HepG2 (cell line): ENCODE data around the gene TTC8. TPM values are rescaled to one million over a fixed set of nuclear protein-coding genes. Genes with fewer than 3 reads are reported as not detected.

Experiments
- ATAC-seq: fragments of 200-7000 bp; cut with Tn5 transposase; 3 replicates; pipeline ENCODE4 v1.9.1; 2020; ENCODE audit warnings: mild to moderate bottlenecking, moderate library complexity
- BruUV-seq: library from RNA; stranded (reverse); fragments of 400-500 nt; replicated peaks from 2 replicates; lab custom pipeline; 2021; lab: Mats Ljungman, UMichigan
- CTCF ChIA-PET: fragments of 300-600 bp; formaldehyde crosslinking; extraction: SDS; loops from one replicate; lab custom pipeline; 2021; ENCODE audit warnings: low total read pairs, inconsistent platforms, low intra/inter-chr PET ratio; lab: Yijun Ruan, JAX
- POLR2A ChIA-PET: fragments of 350-600 bp; sonication (Branson Sonifier 250); formaldehyde crosslinking; loops from one replicate; lab custom pipeline; 2020; ENCODE audit warnings: antibody characterized with exemption, inconsistent platforms; lab: Yijun Ruan, JAX
- DNase-seq: peaks from one replicate; pipeline ENCODE4 v3.0.0-alpha.2; 2015; ENCODE audit warnings: low spot score
- FAIRE-seq: peaks from 3 replicates; lab custom pipeline; 2011; peaks lifted over from hg19 to GRCh38; lab: Jason Lieb, UNC
- H2AFZ ChIP-seq: one replicate; pipeline ENCODE4 v1.6.1; 2011; ENCODE audit warnings: low read length, inconsistent platforms
- H3K27ac ChIP-seq: fragments of 300-600 bp; 3 replicates; pipeline ENCODE4 v1.8.0; 2011; ENCODE audit warnings: mixed run types, mild to moderate bottlenecking, mixed read lengths, low read length, inconsistent platforms; ENCODE audit not compliant: insufficient read depth; ENCODE audit errors: extremely low read length
- H3K27me3 ChIP-seq, 2 experiments: fragments of 200-600 bp in 1 of 2; 2 replicates in 1 of 2; 3 replicates in 1 of 2; pipeline versions ENCODE4 v1.6.0 to v1.8.0; 2011; ENCODE audit warnings: low read length in 2 of 2, mild to moderate bottlenecking in 2 of 2, moderate library complexity in 2 of 2, inconsistent platforms in 1 of 2; ENCODE audit not compliant: insufficient read depth in 2 of 2, control insufficient read depth in 1 of 2
- H3K36me3 ChIP-seq, 2 experiments: fragments of 200-600 bp in 1 of 2; replicated peaks in 1 of 2; 2 replicates in 1 of 2; 3 replicates in 1 of 2; pipeline versions ENCODE4 v1.5.1 to v1.8.0; 2011; ENCODE audit warnings: low read length in 2 of 2, inconsistent platforms in 1 of 2; ENCODE audit not compliant: insufficient read depth in 2 of 2, control insufficient read depth in 1 of 2
- H3K4me1 ChIP-seq: 2 replicates; pipeline ENCODE4 v1.5.1; 2012; ENCODE audit warnings: low read length, inconsistent platforms; ENCODE audit not compliant: insufficient read depth
- H3K4me2 ChIP-seq: 2 replicates; pipeline ENCODE4 v1.6.0; 2011; ENCODE audit warnings: low read depth, low read length, inconsistent platforms
- H3K4me3 ChIP-seq, 3 experiments: fragments of 200-600 bp in 1 of 3; sonication (generic), shearing (Covaris generic) in 1 of 3; replicated peaks in 1 of 3; 2 replicates each; pipeline ENCODE4 v1.5.1; 2011 to 2016; ENCODE audit warnings: low read length in 3 of 3, inconsistent platforms in 2 of 3, low read depth in 2 of 3, mild to moderate bottlenecking in 2 of 3, control low read depth in 1 of 3, mixed read lengths in 1 of 3; ENCODE audit not compliant: insufficient read depth in 1 of 3
- H3K79me2 ChIP-seq: one replicate; pipeline ENCODE4 v1.6.1; 2011; ENCODE audit warnings: low read length, inconsistent platforms; ENCODE audit not compliant: insufficient read depth
- H3K9ac ChIP-seq: 2 replicates; pipeline ENCODE4 v1.6.0; 2011; ENCODE audit warnings: mild to moderate bottlenecking, low read depth, low read length, inconsistent platforms; ENCODE audit not compliant: insufficient read depth
- H3K9me3 ChIP-seq: 2 replicates; pipeline ENCODE4 v1.5.1; 2012; ENCODE audit warnings: mild to moderate bottlenecking, low read length
- H4K20me1 ChIP-seq: 2 replicates; pipeline ENCODE4 v1.6.0; 2011; ENCODE audit warnings: inconsistent platforms, mild to moderate bottlenecking, low read length, moderate library complexity; ENCODE audit not compliant: insufficient read depth
- CBX1 ChIP-seq: IDR thresholded peaks from one replicate; pipeline ENCODE4 v1.6.1; 2016; ENCODE audit warnings: antibody characterized with exemption, low read depth
- EZH2 ChIP-seq: conservative IDR thresholded peaks from 2 replicates; pipeline ENCODE4 v1.6.1; 2012; ENCODE audit warnings: mild to moderate bottlenecking, low read depth, low read length, moderate library complexity
- HOXA3 ChIP-seq: sonication (generic); formaldehyde crosslinking; IDR thresholded peaks from 2 replicates; pipeline ENCODE4 v1.5.0; 2020; ENCODE audit warnings: missing genetic modification reagents
- ZC3H13 ChIP-seq: sonication (generic); formaldehyde crosslinking; IDR thresholded peaks from 2 replicates; pipeline ENCODE4 v1.8.1; 2023; ENCODE audit warnings: mild to moderate bottlenecking, missing genetic modification reagents, moderate library complexity
- ZZZ3 ChIP-seq: sonication (generic); formaldehyde crosslinking; IDR thresholded peaks from 2 replicates; pipeline ENCODE4 v1.4.0; 2020; ENCODE audit warnings: missing genetic modification reagents, mild to moderate bottlenecking, borderline replicate concordance
- WGBS: methylation state at CpG from one replicate; pipeline ENCODE4 v1.1.6; 2017; ENCODE audit warnings: low lambda C conversion rate; 5-methylcytosine and 5-hydroxymethylcytosine counted together
- in situ Hi-C: cut with HindIII; loops from 2 replicates; pipeline ENCODE4 v1.10.0; 2017; ENCODE audit warnings: low pct_unique_long_range_greater_than_20kb; ENCODE audit not compliant: extremely low pct_ligation_motif_present
- intact Hi-C: fragments of 100-400 bp; cut with micrococcal nuclease; formaldehyde crosslinking; loops from one replicate; pipeline ENCODE4 v1.10.0; 2022; ENCODE audit not compliant: unreplicated experiment
- polyA plus RNA-seq, 8 experiments: library from polyadenylated mRNA; depleted of rRNA in 3 of 8; stranded (reverse) in 7 of 8; unstranded in 1 of 8; fragments of >200 nt; fragmentation: Illumina TruSeq in 4 of 8; extraction: Trizol in 4 of 8; gene quantifications; 2 replicates each; pipeline versions ENCODE4 v1.2.1 to v1.2.3, GENCODE V29; 2011 to 2016; ENCODE audit warnings: low read depth in 4 of 8, missing spikeins in 1 of 8, mixed read lengths in 1 of 8; ENCODE audit not compliant: insufficient read depth in 1 of 8
- total RNA-seq, 5 experiments: library from RNA; depleted of rRNA; stranded (reverse); fragments of >200 nt; fragmentation: Illumina TruSeq; extraction: Trizol; gene quantifications; 2 replicates each; pipeline ENCODE4 v1.2.3, GENCODE V29; 2016; ENCODE audit warnings: low read depth in 1 of 5
- TF ChIP-seq, protein P1 (sequence below): sonication (generic); formaldehyde crosslinking; IDR thresholded peaks from 2 replicates; pipeline ENCODE4 v1.4.0; 2020; ENCODE audit warnings: mild to moderate bottlenecking, missing genetic modification reagents, borderline replicate concordance
- TF ChIP-seq, protein P2 (sequence below): sonication (generic); formaldehyde crosslinking; IDR thresholded peaks from 2 replicates; pipeline ENCODE4 v1.8.0; 2022; ENCODE audit warnings: mild to moderate bottlenecking, missing genetic modification reagents, borderline replicate concordance
- TF ChIP-seq, protein P3 (sequence below): sonication (generic); formaldehyde crosslinking; IDR thresholded peaks from 2 replicates; pipeline ENCODE4 v1.4.0; 2020; ENCODE audit warnings: missing genetic modification reagents
- TF ChIP-seq, protein P4 (sequence below): sonication (generic); formaldehyde crosslinking; IDR thresholded peaks from 2 replicates; pipeline ENCODE4 v1.4.0; 2020; ENCODE audit warnings: missing genetic modification reagents, borderline replicate concordance

The TTC8 gene
- total and polyA plus RNA-seq, 2 of the 13 experiments (the other 11 are each of a cell fraction or from before 2014, with no cell fraction given) = 13.8 to 15.2 TPM

DNA sequence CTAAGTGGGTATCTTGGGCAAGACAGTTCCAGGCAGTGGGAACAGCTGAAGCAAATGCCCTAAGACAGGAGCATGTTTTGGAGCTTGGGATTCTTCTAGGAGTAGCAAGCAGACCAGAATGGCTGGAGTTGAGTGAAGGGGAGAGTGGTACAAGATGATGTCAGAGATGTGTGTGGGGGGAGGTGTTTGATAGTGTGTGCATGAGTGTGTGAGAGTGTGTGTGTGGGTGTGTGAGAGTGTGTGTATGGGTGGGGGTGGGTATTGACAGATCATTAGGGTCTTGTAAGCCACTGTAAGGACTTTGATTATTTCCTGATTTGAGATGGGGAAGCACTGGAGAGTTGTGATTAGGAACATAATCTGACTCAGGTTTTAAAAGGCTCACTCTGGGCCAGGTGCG is 78.4 kb downstream of the TTC8 start:
- Histone ChIP-seq H3K9me3 (no peaks in the 10 kb centered on the region; the same call in 1 of the 2 replicates), H3K27ac (no peak overlapping the region), H3K4me1 (no peaks in the 10 kb centered on the region), H3K27me3 (peaks cover 1 to 4% of the 10 kb centered on the region in 2 experiments; a peak in 2 of 5 replicates), H3K4me2 (no peak overlapping the region), H3K36me3 (no peaks in the 10 kb centered on the region), H3K4me3 (no peak overlapping the region), H4K20me1 (no peaks in the 10 kb centered on the region), H3K79me2 (no peaks in the 10 kb centered on the region), H2AFZ (no peak overlapping the region), H3K9ac (no peak overlapping the region)
- in situ Hi-C loops (no loop called here), intact Hi-C loops (no loop called here)
- CTCF ChIA-PET = no interaction called here
- BruUV-seq = no TSS peak
- DNase-seq (no peak), ATAC-seq (no peak), FAIRE-seq (no peak)
- POLR2A ChIA-PET = no interaction called here
- WGBS = 83% methylated on average over 1 of the region's 1 CpG
- TF ChIP-seq ZZZ3 (CRISPR knock-in tag) (no peak), HOXA3 (CRISPR knock-in tag) (no peak), EZH2 (no peak), CBX1 (no peak), ZC3H13 (CRISPR knock-in tag) (no peak)
- TF ChIP-seq, protein P1, sequence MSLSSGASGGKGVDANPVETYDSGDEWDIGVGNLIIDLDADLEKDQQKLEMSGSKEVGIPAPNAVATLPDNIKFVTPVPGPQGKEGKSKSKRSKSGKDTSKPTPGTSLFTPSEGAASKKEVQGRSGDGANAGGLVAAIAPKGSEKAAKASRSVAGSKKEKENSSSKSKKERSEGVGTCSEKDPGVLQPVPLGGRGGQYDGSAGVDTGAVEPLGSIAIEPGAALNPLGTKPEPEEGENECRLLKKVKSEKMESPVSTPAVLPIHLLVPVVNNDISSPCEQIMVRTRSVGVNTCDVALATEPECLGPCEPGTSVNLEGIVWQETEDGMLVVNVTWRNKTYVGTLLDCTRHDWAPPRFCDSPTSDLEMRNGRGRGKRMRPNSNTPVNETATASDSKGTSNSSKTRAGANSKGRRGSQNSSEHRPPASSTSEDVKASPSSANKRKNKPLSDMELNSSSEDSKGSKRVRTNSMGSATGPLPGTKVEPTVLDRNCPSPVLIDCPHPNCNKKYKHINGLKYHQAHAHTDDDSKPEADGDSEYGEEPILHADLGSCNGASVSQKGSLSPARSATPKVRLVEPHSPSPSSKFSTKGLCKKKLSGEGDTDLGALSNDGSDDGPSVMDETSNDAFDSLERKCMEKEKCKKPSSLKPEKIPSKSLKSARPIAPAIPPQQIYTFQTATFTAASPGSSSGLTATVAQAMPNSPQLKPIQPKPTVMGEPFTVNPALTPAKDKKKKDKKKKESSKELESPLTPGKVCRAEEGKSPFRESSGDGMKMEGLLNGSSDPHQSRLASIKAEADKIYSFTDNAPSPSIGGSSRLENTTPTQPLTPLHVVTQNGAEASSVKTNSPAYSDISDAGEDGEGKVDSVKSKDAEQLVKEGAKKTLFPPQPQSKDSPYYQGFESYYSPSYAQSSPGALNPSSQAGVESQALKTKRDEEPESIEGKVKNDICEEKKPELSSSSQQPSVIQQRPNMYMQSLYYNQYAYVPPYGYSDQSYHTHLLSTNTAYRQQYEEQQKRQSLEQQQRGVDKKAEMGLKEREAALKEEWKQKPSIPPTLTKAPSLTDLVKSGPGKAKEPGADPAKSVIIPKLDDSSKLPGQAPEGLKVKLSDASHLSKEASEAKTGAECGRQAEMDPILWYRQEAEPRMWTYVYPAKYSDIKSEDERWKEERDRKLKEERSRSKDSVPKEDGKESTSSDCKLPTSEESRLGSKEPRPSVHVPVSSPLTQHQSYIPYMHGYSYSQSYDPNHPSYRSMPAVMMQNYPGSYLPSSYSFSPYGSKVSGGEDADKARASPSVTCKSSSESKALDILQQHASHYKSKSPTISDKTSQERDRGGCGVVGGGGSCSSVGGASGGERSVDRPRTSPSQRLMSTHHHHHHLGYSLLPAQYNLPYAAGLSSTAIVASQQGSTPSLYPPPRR = no peak
- TF ChIP-seq, protein P2, sequence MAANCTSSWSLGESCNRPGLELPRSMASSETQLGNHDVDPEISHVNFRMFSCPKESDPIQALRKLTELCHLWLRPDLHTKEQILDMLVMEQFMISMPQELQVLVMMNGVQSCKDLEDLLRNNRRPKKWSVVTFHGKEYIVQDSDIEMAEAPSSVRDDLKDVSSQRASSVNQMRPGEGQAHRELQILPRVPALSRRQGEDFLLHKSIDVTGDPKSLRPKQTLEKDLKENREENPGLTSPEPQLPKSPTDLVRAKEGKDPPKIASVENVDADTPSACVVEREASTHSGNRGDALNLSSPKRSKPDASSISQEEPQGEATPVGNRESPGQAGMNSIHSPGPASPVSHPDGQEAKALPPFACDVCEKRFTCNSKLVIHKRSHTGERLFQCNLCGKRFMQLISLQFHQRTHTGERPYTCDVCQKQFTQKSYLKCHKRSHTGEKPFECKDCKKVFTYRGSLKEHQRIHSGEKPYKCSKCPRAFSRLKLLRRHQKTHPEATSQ (CRISPR knock-in tag) = no peak
- TF ChIP-seq, protein P3, sequence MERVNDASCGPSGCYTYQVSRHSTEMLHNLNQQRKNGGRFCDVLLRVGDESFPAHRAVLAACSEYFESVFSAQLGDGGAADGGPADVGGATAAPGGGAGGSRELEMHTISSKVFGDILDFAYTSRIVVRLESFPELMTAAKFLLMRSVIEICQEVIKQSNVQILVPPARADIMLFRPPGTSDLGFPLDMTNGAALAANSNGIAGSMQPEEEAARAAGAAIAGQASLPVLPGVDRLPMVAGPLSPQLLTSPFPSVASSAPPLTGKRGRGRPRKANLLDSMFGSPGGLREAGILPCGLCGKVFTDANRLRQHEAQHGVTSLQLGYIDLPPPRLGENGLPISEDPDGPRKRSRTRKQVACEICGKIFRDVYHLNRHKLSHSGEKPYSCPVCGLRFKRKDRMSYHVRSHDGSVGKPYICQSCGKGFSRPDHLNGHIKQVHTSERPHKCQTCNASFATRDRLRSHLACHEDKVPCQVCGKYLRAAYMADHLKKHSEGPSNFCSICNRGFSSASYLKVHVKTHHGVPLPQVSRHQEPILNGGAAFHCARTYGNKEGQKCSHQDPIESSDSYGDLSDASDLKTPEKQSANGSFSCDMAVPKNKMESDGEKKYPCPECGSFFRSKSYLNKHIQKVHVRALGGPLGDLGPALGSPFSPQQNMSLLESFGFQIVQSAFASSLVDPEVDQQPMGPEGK = no peak
- TF ChIP-seq, protein P4, sequence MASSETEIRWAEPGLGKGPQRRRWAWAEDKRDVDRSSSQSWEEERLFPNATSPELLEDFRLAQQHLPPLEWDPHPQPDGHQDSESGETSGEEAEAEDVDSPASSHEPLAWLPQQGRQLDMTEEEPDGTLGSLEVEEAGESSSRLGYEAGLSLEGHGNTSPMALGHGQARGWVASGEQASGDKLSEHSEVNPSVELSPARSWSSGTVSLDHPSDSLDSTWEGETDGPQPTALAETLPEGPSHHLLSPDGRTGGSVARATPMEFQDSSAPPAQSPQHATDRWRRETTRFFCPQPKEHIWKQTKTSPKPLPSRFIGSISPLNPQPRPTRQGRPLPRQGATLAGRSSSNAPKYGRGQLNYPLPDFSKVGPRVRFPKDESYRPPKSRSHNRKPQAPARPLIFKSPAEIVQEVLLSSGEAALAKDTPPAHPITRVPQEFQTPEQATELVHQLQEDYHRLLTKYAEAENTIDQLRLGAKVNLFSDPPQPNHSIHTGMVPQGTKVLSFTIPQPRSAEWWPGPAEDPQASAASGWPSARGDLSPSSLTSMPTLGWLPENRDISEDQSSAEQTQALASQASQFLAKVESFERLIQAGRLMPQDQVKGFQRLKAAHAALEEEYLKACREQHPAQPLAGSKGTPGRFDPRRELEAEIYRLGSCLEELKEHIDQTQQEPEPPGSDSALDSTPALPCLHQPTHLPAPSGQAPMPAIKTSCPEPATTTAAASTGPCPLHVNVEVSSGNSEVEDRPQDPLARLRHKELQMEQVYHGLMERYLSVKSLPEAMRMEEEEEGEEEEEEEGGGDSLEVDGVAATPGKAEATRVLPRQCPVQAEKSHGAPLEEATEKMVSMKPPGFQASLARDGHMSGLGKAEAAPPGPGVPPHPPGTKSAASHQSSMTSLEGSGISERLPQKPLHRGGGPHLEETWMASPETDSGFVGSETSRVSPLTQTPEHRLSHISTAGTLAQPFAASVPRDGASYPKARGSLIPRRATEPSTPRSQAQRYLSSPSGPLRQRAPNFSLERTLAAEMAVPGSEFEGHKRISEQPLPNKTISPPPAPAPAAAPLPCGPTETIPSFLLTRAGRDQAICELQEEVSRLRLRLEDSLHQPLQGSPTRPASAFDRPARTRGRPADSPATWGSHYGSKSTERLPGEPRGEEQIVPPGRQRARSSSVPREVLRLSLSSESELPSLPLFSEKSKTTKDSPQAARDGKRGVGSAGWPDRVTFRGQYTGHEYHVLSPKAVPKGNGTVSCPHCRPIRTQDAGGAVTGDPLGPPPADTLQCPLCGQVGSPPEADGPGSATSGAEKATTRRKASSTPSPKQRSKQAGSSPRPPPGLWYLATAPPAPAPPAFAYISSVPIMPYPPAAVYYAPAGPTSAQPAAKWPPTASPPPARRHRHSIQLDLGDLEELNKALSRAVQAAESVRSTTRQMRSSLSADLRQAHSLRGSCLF = no peak
